ENCODE results near the gene B4GALT7. TPM values are rescaled to one million over a fixed set of nuclear protein-coding genes. Genes with fewer than 3 reads are reported as not detected.

B4GALT7 gene
- total RNA-seq, 1 experiment from 2014 or later, result 21.7 TPM

GRCh38 chr5:177611446-177612214, 11.7 kb downstream of the B4GALT7 start:
- TF ChIP-seq RORB (CRISPR knock-in tag; IDR thresholded peaks at IDR 0.05) (no peak), ZNF138 (CRISPR knock-in tag; conservative IDR thresholded peaks at IDR 0.05) (no peak), E2F4 (CRISPR knock-in tag; IDR thresholded peaks at IDR 0.05; ENCODE audit: borderline replicate concordance, low read depth) (no peak), ZNF281 (CRISPR knock-in tag; IDR thresholded peaks at IDR 0.05) (no peak), SP1 (CRISPR knock-in tag; conservative IDR thresholded peaks at IDR 0.05) (no peak), USF1 (CRISPR knock-in tag; IDR thresholded peaks at IDR 0.05) (no peak), E2F5 (CRISPR knock-in tag; IDR thresholded peaks at IDR 0.05) (no peak), MAX (CRISPR knock-in tag; IDR thresholded peaks at IDR 0.05) (no peak), SOX15 (CRISPR knock-in tag; IDR thresholded peaks at IDR 0.05) (no peak), MXD4 (CRISPR knock-in tag; IDR thresholded peaks at IDR 0.05; ENCODE audit: borderline replicate concordance) (no peak), USF2 (CRISPR knock-in tag; IDR thresholded peaks at IDR 0.05) (no peak), JUN (CRISPR knock-in tag; IDR thresholded peaks at IDR 0.05) (no peak), FOXJ3 (CRISPR knock-in tag; IDR thresholded peaks at IDR 0.05; ENCODE audit: borderline replicate concordance) (no peak), STAT6 (CRISPR knock-in tag; conservative IDR thresholded peaks at IDR 0.05; ENCODE audit: low read depth) (no peak)
- ChIA-PET POLR2A (interaction anchor here (0.7 kb wide), 1 partner anchor 12 kb away, joined by 4 read pairs; the partner anchor contains the start of gene B4GALT7), CTCF (no interaction called here)
- Mint-ChIP-seq H3K36me3 (no peaks in the 10 kb centered on the region), H3K4me3 (no peak overlapping the region), H3K4me1 (peaks cover 16% of the 10 kb centered on the region), H3K27ac (no peak overlapping the region), H3K9me3 (no peaks in the 10 kb centered on the region), H3K27me3 (ENCODE audit: low read depth) (no peaks in the 10 kb centered on the region; the same call in 1 of the 2 replicates)
- DNase-seq (ENCODE audit: low spot score) (no peak), ATAC-seq (no peak)

- DNase-seq (ENCODE audit: low spot score) (no peak), ATAC-seq (no peak)
- TF ChIP-seq USF1 (CRISPR knock-in tag; IDR thresholded peaks at IDR 0.05) (no peak), HMGXB4 (CRISPR knock-in tag; IDR thresholded peaks at IDR 0.05) (no peak), ZNF671 (CRISPR knock-in tag; IDR thresholded peaks at IDR 0.05) (no peak), CREM (CRISPR knock-in tag; IDR thresholded peaks at IDR 0.05) (no peak), ZNF219 (CRISPR knock-in tag; IDR thresholded peaks at IDR 0.05; ENCODE audit: borderline replicate concordance) (no peak), ZNF138 (CRISPR knock-in tag; conservative IDR thresholded peaks at IDR 0.05) (no peak), TP53 (CRISPR knock-in tag; IDR thresholded peaks at IDR 0.05) (no peak)
Measured at GRCh38 chr5:177612215-177612673, 12.3 kb downstream of the B4GALT7 start.

More at GRCh38 chr5:177612215-177612673, 12.3 kb downstream of the B4GALT7 start:
- Mint-ChIP-seq H3K27me3 (ENCODE audit: low read depth) (no peaks in the 10 kb centered on the region; the same call in 1 of the 2 replicates), H3K27ac (no peak overlapping the region), H3K36me3 (no peaks in the 10 kb centered on the region), H3K4me3 (no peak overlapping the region), H3K4me1 (peaks cover 10% of the 10 kb centered on the region), H3K9me3 (no peaks in the 10 kb centered on the region)
- CTCF ChIA-PET, result no interaction called here
- POLR2A ChIA-PET, result no interaction called here
